ENCODE data around the gene LAMC1. TPM values are rescaled to one million over a fixed set of nuclear protein-coding genes. Genes with fewer than 3 reads are reported as not detected.

The LAMC1 gene
- total and polyA plus RNA-seq, 2 donors (not counting 1 experiment from before 2014, with no cell fraction given), result 11.5 to 34.0 TPM

DNA sequence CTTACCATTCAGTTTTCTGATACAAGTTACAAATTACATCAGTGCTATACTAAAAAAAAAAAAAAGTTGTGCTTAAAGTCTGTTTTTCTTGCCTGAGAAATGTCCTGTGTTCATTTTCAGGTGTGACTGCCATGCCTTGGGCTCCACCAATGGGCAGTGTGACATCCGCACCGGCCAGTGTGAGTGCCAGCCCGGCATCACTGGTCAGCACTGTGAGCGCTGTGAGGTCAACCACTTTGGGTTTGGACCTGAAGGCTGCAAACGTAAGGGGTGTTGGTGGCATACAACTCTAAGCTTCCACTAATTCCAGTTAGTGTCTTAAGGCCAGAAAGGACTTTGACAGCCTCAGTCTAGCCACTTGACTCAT, 102.8 kb downstream of the LAMC1 start:
- Mint-ChIP-seq H3K4me3 (no peak overlapping the region), H3K27ac (no peak overlapping the region), H3K9me3 (ENCODE audit: insufficient read depth) (no peaks in the 10 kb centered on the region), H3K27me3 (no peaks in the 10 kb centered on the region), H3K4me1 (peaks cover 24% of the 10 kb centered on the region)
- H3K9me3 ChIP-seq (ENCODE audit: control extremely low read depth in 1 of 3, control insufficient read depth in 2 of 3, insufficient read depth in 1 of 3, low read length in 2 of 3), result no peaks in the 10 kb centered on the region
- WGBS (ENCODE audit: insufficient coverage), result 100% methylated on average over 2 of the region's 5 CpGs
- DNase-seq, result no peak
- no peak for ATAC-seq (ENCODE audit: low read depth)
- H3K27ac ChIP-seq (ENCODE audit: low read length in 2 of 2), result no peak overlapping the region
- no peaks in the 10 kb centered on the region for H3K79me2 ChIP-seq (ENCODE audit: control insufficient read depth, insufficient read depth, low read length)
- ChIA-PET POLR2A (no interaction called here), CTCF (no interaction called here)
- H4K20me1 ChIP-seq (ENCODE audit: control insufficient read depth, insufficient read depth, low read length, poor library complexity, severe bottlenecking), result no peaks in the 10 kb centered on the region
- H3K4me2 ChIP-seq (replicated peaks; ENCODE audit: low read depth, low read length, poor library complexity, severe bottlenecking), result no peak overlapping the region
- H3K4me3 ChIP-seq (ENCODE audit: control extremely low read depth in 1 of 5, extremely low read depth in 1 of 5, insufficient read depth in 1 of 5, low read depth in 2 of 5, low read length in 4 of 5), result no peak overlapping the region
- H3K36me3 ChIP-seq (replicated peaks in 1 of 2; ENCODE audit: control extremely low read depth in 1 of 2, control insufficient read depth in 1 of 2, extremely low read depth in 1 of 2, insufficient read depth in 2 of 2, low read length in 1 of 2), result peaks cover 2 to 71% of the 10 kb centered on the region in 2 experiments
- no peak overlapping the region for H2AFZ ChIP-seq (ENCODE audit: insufficient read depth, low read depth, low read length, poor library complexity, severe bottlenecking)
- no peak overlapping the region for H3K9ac ChIP-seq (ENCODE audit: low read length)
- intact Hi-C loops (cut with micrococcal nuclease), result no loop called here
- H3K4me1 ChIP-seq (ENCODE audit: control insufficient read depth in 2 of 2, insufficient read depth in 2 of 2, low read length in 2 of 2), result peaks cover 11 to 12% of the 10 kb centered on the region in 2 donors
- TF ChIP-seq, protein P1, sequence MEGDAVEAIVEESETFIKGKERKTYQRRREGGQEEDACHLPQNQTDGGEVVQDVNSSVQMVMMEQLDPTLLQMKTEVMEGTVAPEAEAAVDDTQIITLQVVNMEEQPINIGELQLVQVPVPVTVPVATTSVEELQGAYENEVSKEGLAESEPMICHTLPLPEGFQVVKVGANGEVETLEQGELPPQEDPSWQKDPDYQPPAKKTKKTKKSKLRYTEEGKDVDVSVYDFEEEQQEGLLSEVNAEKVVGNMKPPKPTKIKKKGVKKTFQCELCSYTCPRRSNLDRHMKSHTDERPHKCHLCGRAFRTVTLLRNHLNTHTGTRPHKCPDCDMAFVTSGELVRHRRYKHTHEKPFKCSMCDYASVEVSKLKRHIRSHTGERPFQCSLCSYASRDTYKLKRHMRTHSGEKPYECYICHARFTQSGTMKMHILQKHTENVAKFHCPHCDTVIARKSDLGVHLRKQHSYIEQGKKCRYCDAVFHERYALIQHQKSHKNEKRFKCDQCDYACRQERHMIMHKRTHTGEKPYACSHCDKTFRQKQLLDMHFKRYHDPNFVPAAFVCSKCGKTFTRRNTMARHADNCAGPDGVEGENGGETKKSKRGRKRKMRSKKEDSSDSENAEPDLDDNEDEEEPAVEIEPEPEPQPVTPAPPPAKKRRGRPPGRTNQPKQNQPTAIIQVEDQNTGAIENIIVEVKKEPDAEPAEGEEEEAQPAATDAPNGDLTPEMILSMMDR (IDR thresholded peaks at IDR 0.05), result no peak
- TF ChIP-seq EZH2 (IDR thresholded peaks at IDR 0.05; ENCODE audit: borderline replicate concordance, insufficient read depth, low read depth, low read length, poor library complexity, severe bottlenecking), result no peak
- no peaks in the 10 kb centered on the region for H3K27me3 ChIP-seq (replicated peaks in 1 of 4; ENCODE audit: control extremely low read depth in 1 of 4, control insufficient read depth in 3 of 4, insufficient read depth in 4 of 4, low read length in 3 of 4)

DNA sequence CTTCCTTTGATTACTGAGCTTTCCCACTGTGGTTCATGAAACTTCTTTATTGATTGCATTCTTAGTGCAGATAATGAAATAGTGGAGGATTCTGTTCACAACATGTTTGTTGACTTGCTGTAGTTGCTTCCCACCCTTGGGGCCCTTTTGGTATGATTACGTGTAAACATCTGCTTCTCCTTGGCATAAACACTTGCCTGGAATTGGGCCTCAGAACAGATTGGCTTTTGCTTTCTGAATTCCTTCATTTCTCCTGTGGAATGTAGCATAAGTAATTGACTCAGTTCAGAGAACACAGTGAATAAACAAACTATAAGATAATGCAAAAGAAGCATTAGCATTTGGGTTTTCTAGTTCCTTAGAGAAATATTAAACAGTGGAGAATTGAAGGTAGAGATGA, 103.3 kb downstream of the LAMC1 start:
- ChIA-PET CTCF (no interaction called here), POLR2A (no interaction called here)
- H3K4me3 ChIP-seq (ENCODE audit: control extremely low read depth in 1 of 5, extremely low read depth in 1 of 5, insufficient read depth in 1 of 5, low read depth in 2 of 5, low read length in 4 of 5), result no peak overlapping the region
- intact Hi-C loops (cut with micrococcal nuclease), result no loop called here
- no CpG with 5 or more reads among the region's 1 CpG for WGBS (ENCODE audit: insufficient coverage)
- no peaks in the 10 kb centered on the region for H3K9me3 Mint-ChIP-seq (ENCODE audit: insufficient read depth)
- no peak for TF ChIP-seq EZH2 (IDR thresholded peaks at IDR 0.05; ENCODE audit: borderline replicate concordance, insufficient read depth, low read depth, low read length, poor library complexity, severe bottlenecking)
- TF ChIP-seq, protein P1 (IDR thresholded peaks at IDR 0.05), result no peak
- no peaks in the 10 kb centered on the region for H3K27me3 Mint-ChIP-seq
- H3K36me3 ChIP-seq (replicated peaks in 1 of 2; ENCODE audit: control extremely low read depth in 1 of 2, control insufficient read depth in 1 of 2, extremely low read depth in 1 of 2, insufficient read depth in 2 of 2, low read length in 1 of 2), result peaks cover 2 to 69% of the 10 kb centered on the region in 2 experiments
- no peak overlapping the region for H3K27ac Mint-ChIP-seq
- no peaks in the 10 kb centered on the region for H4K20me1 ChIP-seq (ENCODE audit: control insufficient read depth, insufficient read depth, low read length, poor library complexity, severe bottlenecking)
- peaks cover 11 to 12% of the 10 kb centered on the region in 2 donors for H3K4me1 ChIP-seq (ENCODE audit: control insufficient read depth in 2 of 2, insufficient read depth in 2 of 2, low read length in 2 of 2)
- no peaks in the 10 kb centered on the region for H3K27me3 ChIP-seq (replicated peaks in 1 of 4; ENCODE audit: control extremely low read depth in 1 of 4, control insufficient read depth in 3 of 4, insufficient read depth in 4 of 4, low read length in 3 of 4)
- H3K9me3 ChIP-seq (ENCODE audit: control extremely low read depth in 1 of 3, control insufficient read depth in 2 of 3, insufficient read depth in 1 of 3, low read length in 2 of 3), result no peaks in the 10 kb centered on the region
- no peaks in the 10 kb centered on the region for H3K79me2 ChIP-seq (ENCODE audit: control insufficient read depth, insufficient read depth, low read length)
- no peak overlapping the region for H3K27ac ChIP-seq (ENCODE audit: low read length in 2 of 2)
- H3K9ac ChIP-seq (ENCODE audit: low read length), result no peak overlapping the region
- no peak overlapping the region for H2AFZ ChIP-seq (ENCODE audit: insufficient read depth, low read depth, low read length, poor library complexity, severe bottlenecking)
- no peak for DNase-seq
- no peak for ATAC-seq (ENCODE audit: low read depth)
- no peak overlapping the region for H3K4me2 ChIP-seq (replicated peaks; ENCODE audit: low read depth, low read length, poor library complexity, severe bottlenecking)
- H3K4me3 Mint-ChIP-seq, result no peak overlapping the region
- peaks cover 24% of the 10 kb centered on the region for H3K4me1 Mint-ChIP-seq

All from B cell (primary cell).